Esophagus squamous epithelium (tissue), 4 donors: ENCODE measurements around the gene EGLN1.

Source experiments
- CTCF ChIP-seq, 6 experiments: fragments of 450-650 bp in 4 of 6; fragments of 200-600 bp in 2 of 6; sonication (generic) in 2 of 6; IDR thresholded peaks; one replicate each; pipeline ENCODE4 v1.5.1; 2016 to 2019; ENCODE audit warnings: antibody characterized with exemption in 6 of 6, mild to moderate bottlenecking in 4 of 6, moderate library complexity in 4 of 6
- POLR2A ChIP-seq, 4 donors: fragments of 450-650 bp; IDR thresholded peaks; one replicate each; pipeline ENCODE4 v1.6.1; 2017; ENCODE audit warnings: antibody characterized with exemption in 4 of 4, mild to moderate bottlenecking in 4 of 4, moderate library complexity in 3 of 4

- TF ChIP-seq CTCF (IDR thresholded peaks at IDR 0.05): no peak
- TF ChIP-seq POLR2A (IDR thresholded peaks at IDR 0.05): no peak
Measured at GRCh38 chr1:231363624-231364023, 58.5 kb downstream of the EGLN1 start.
